NCI-H1417 (cell line): ENCODE data around the gene ECEL1.

Source experiments
- DNase-seq, 3 experiments: peaks; one replicate each; lab custom pipeline; 2025; lab: John Stamatoyannopoulos, UW

ECEL1 gene

GRCh38 chr2:232501331-232501771, 13.7 kb upstream of the ECEL1 start:
- DNase-seq, result peak in 1 of 3 experiments; percentile 36

GRCh38 chr2:232498452-232498851, 10.8 kb upstream of the ECEL1 start:
- DNase-seq, result no peak

- DNase-seq, result peak in 2 of 3 experiments; percentile 64 to 87
Observed at GRCh38 chr2:232497348-232497747, 9.7 kb upstream of the ECEL1 start.

GRCh38 chr2:232496501-232497270, 9.1 kb upstream of the ECEL1 start:
- peak in 2 of 3 experiments; percentile 57 to 69 for DNase-seq

GRCh38 chr2:232495292-232495691, 7.7 kb upstream of the ECEL1 start:
- DNase-seq, result no peak

GRCh38 chr2:232494542-232494941, 6.9 kb upstream of the ECEL1 start:
- no peak for DNase-seq

- no peak for DNase-seq
Observed at GRCh38 chr2:232493701-232494474, 6.3 kb upstream of the ECEL1 start.

GRCh38 chr2:232492963-232493700, 5.5 kb upstream of the ECEL1 start:
- DNase-seq, result no peak

- DNase-seq, result no peak
Observed at GRCh38 chr2:232492236-232492848, 4.7 kb upstream of the ECEL1 start.

GRCh38 chr2:232491139-232491780, 3.6 kb upstream of the ECEL1 start:
- peak in 1 of 3 experiments; percentile 17 for DNase-seq

- DNase-seq, result no peak
Observed at GRCh38 chr2:232490221-232491138, 2.8 kb upstream of the ECEL1 start.

- no peak for DNase-seq
Observed at GRCh38 chr2:232489516-232490220, 2.0 kb upstream of the ECEL1 start.

- DNase-seq, result no peak
Observed at GRCh38 chr2:232488721-232489300, 1.2 kb upstream of the ECEL1 start.

- DNase-seq, result peak in 2 of 3 experiments; percentile 49 to 59
Observed at GRCh38 chr2:232488097-232488711, 570 bp upstream of the ECEL1 start.

GRCh38 chr2:232486558-232487384, 863 bp downstream of the ECEL1 start:
- peak in 2 of 3 experiments; percentile 43 to 45 for DNase-seq

GRCh38 chr2:232485757-232486557, 1.7 kb downstream of the ECEL1 start:
- no peak for DNase-seq

- DNase-seq, result peak in 1 of 3 experiments; percentile 13
Observed at GRCh38 chr2:232485348-232485756, 2.3 kb downstream of the ECEL1 start.
